GM13977 (cell line): Measurements from ENCODE around the gene PTPRE.

Source experiments
- DNase-seq: peaks from one replicate; pipeline ENCODE4 v3.0.0; 2012; ENCODE audit warnings: low spot score
- in situ Hi-C: fragments of 300-500 bp; cut with MboI; formaldehyde crosslinking; loops from one replicate; pipeline ENCODE4 v1.12.0; 2022; ENCODE audit warnings: low sequenced_read_pairs, low pct_unique_long_range_greater_than_20kb, mixed read lengths, inconsistent platforms; ENCODE audit not compliant: unreplicated experiment
- TF ChIP-seq, protein P1 (sequence below): IDR thresholded peaks from 2 replicates; pipeline ENCODE4 v1.5.1; 2012; ENCODE audit warnings: mild to moderate bottlenecking, control low read depth; ENCODE audit not compliant: insufficient read depth; ENCODE audit errors: extremely low read depth, missing control alignments

Gene PTPRE

DNA sequence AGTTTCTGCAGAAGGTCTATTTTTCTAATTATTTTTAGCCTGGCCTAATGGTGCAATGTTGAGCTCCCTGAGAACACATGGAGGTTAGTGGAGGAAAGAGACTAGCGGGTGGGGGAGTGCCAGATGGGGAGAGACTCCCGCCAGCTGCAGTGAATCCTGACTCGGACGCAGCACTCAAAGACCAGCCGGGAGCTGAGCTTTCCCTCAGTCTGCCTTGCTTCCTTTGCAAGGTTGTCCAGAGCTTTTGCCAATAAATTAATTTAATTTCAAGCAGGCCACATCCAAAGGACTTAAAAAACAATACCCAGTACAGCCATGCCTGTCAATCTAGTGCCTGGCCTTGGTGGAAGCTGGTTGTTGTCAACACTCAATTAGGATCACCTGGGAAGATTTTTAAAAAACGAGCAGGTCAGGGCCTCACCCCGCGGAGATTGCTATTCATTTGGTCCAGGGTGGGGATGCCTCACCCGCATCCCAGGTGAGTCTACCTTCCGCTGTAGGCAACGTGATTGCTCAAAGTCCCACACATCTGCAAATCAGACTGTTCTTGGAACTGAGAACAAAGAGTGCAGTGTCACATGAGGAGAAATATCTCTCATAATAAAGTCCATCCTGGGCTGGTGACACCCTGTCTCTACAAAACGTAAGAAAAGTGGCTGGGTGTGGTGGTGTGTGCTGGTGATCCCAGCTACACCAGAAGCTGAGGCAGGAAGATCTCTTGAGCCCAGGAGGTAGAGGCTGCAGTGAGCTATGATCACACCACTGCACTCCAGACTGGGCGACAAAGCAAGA lies 18.2 kb upstream of the PTPRE start:
- in situ Hi-C loops = no loop called here
- DNase-seq = no peak
- TF ChIP-seq, protein P1, sequence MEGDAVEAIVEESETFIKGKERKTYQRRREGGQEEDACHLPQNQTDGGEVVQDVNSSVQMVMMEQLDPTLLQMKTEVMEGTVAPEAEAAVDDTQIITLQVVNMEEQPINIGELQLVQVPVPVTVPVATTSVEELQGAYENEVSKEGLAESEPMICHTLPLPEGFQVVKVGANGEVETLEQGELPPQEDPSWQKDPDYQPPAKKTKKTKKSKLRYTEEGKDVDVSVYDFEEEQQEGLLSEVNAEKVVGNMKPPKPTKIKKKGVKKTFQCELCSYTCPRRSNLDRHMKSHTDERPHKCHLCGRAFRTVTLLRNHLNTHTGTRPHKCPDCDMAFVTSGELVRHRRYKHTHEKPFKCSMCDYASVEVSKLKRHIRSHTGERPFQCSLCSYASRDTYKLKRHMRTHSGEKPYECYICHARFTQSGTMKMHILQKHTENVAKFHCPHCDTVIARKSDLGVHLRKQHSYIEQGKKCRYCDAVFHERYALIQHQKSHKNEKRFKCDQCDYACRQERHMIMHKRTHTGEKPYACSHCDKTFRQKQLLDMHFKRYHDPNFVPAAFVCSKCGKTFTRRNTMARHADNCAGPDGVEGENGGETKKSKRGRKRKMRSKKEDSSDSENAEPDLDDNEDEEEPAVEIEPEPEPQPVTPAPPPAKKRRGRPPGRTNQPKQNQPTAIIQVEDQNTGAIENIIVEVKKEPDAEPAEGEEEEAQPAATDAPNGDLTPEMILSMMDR = no peak

DNA sequence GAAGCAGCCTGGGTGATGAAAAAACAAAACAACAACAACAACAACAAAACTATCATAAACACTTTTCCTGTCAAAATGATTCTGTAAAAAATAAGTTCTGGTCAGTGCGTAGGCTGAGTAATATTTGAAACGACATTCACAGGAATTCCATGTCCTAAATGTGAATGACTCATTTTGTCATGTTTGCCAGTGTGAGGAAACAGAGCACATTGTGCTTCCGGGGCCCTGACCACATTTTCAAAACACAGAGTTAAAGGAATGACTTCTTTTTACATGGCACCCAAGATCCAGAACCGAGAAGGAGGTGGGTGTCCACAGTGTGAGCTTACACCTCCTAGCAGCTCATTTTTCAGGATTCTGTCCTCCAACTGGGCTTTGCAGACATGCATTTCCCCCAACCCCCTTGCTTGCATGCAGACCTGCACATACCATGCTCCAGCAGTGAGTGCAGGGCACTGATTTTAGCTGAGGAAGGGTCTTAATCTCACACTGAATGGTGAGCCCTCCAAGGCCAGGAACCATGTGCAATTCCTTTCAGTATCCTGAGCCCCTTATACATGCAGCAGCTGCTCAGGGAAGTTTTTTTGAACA lies 17.2 kb upstream of the PTPRE start:
- TF ChIP-seq, protein P1 = no peak
- in situ Hi-C loops = no loop called here

DNA sequence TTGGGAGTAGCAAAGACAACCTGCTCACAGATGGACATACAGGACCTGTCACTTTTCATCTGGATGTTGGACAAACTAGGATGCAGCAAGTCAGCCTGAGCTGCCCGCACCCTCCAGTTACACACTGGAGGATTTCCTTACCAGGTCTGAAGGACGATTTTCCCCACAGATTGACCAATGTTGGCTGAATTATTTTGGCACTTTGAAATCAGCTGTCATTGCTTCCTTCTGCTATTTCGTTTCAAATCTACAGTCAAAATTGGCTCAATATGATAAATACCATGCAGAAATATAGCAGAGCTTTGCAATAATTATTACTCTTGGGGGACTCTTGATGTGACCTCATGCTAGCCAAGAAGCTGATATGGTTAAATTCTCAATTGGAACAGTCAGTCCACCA lies 16.7 kb upstream of the PTPRE start:
- in situ Hi-C loops = no loop called here
- no peak for DNase-seq
- TF ChIP-seq, protein P1 = no peak

More for the DNA sequence above, 17.2 kb upstream of the PTPRE start:
- no peak for DNase-seq

DNA sequence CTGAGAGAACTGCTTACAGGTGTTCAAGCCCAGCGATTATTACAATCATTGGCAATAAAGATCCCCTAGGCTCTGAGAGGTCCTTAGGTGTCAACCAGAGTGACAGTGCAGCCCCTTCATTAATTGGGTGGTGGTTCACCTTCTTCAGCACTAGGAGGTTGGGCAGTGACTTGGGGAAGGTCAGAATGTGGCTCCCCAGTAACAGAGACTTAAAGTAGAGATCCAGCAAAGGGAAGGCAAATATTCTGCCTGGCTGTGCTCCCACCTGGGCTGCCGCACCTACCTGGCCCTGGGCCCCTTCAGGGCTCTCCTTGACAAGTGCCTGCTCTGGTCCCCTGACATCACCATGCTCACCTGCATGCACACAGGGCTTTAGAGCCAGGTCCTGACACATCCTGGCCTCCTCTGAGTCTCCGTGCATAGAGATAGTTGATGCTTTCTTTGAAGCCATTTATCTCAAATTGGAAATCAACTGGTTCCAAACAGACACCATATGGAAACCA lies 16.0 kb upstream of the PTPRE start:
- TF ChIP-seq, protein P1 = no peak
- in situ Hi-C loops = no loop called here
- no peak for DNase-seq

DNA sequence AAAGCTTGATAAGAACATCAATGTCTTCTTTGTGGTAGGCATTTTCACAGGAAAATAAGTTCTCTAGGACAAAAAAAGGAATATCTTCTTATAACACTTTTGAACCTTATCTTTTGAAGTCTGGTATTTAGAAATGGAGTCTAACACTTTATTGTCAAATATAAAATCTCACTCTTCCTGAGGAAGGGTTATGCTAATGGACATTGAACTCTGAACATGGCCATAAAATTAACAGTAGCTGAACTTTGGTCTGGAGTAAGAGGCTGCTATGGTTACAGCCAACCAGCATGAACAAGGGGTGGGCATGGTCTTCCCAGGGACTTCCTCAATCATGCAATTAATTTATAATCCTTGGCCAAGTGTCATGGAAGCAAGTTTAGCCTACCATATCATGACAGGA lies 14.2 kb upstream of the PTPRE start, which contains the start of gene CLRN3:
TSS of gene CLRN3 (minus strand) at position 199 of the 400 bp plus-strand sequence. CDS start at position 42, 157 bp downstream.
- TF ChIP-seq, protein P1 = no peak
- in situ Hi-C loops = no loop called here

DNA sequence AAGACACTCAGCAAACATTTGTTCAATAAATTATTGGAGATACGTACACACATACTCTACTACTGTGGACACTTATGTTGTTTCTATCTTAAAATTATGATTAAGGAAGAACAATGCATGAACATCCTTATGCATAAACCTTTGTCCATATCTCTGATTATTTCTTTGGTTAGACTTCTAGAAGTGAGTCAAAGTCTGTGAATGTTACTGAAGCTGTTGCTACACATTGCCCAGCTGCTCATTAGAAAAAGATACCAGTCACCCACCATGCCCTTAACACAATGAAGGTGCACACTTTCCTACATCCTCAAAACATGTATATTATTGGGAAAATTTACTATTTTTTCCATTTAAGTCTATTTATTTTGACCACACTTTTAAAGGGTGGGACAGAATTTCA lies 12.8 kb upstream of the PTPRE start:
- TF ChIP-seq, protein P1 = no peak
- no peak for DNase-seq
- in situ Hi-C loops = no loop called here

More for the DNA sequence above, 14.2 kb upstream of the PTPRE start, which contains the start of gene CLRN3:
- no peak for DNase-seq
